OCI-LY3 (cell line): Measurements from ENCODE around the gene MYO1E.

ENCODE experiments used
- H2AFZ ChIP-seq: fragments of 200-600, 300-600 bp; shearing (Covaris generic); 2 replicates; pipeline ENCODE4 v1.6.0; 2014; ENCODE audit warnings: antibody characterized with exemption, low read depth, low read length
- H3K27ac ChIP-seq: fragments of 200-600, 300-600 bp; sonication (generic); 2 replicates; pipeline ENCODE4 v1.5.1; 2014; ENCODE audit warnings: mild to moderate bottlenecking, low read length, moderate library complexity, mixed read lengths
- H3K27me3 ChIP-seq: fragments of 200-600, 300-600 bp; sonication (generic); 2 replicates; pipeline ENCODE4 v1.6.1; 2014; ENCODE audit warnings: low read depth, low read length, mixed read lengths
- H3K36me3 ChIP-seq: fragments of 200-600, 300-600 bp; sonication (generic); replicated peaks from 2 replicates; pipeline ENCODE3; 2014; ENCODE audit warnings: low read depth, low read length, mixed read lengths
- H3K4me1 ChIP-seq: fragments of 300-600, 200-600 bp; sonication (generic); 2 replicates; pipeline ENCODE4 v1.6.1; 2014; ENCODE audit warnings: low read length, mixed read lengths
- H3K4me2 ChIP-seq: fragments of 200-600, 300-600 bp; sonication (generic); 2 replicates; pipeline ENCODE4 v1.6.1; 2014; ENCODE audit warnings: low read length, mixed read lengths
- H3K4me3 ChIP-seq: fragments of 300-600, 200-600 bp; sonication (generic); 2 replicates; pipeline ENCODE4 v1.5.1; 2014; ENCODE audit warnings: antibody characterized with exemption, mild to moderate bottlenecking, low read length, moderate library complexity
- H3K79me2 ChIP-seq: fragments of 300-600, 200-600 bp; shearing (Covaris generic); 2 replicates; pipeline ENCODE4 v1.6.1; 2014; ENCODE audit warnings: mild to moderate bottlenecking, low read length, mixed read lengths
- H3K9ac ChIP-seq: fragments of 300-600, 200-600 bp; shearing (Covaris generic); 2 replicates; pipeline ENCODE4 v1.6.0; 2014; ENCODE audit warnings: mild to moderate bottlenecking, low read length, moderate library complexity
- H3K9me3 ChIP-seq: fragments of 200-600, 300-600 bp; shearing (Covaris generic); 2 replicates; pipeline ENCODE4 v1.6.1; 2014; ENCODE audit warnings: low read length, mixed read lengths; ENCODE audit not compliant: insufficient read depth
- H4K20me1 ChIP-seq: fragments of 200-600, 300-600 bp; sonication (generic); 2 replicates; pipeline ENCODE4 v1.6.1; 2016; ENCODE audit warnings: low read length, mixed read lengths; ENCODE audit not compliant: insufficient read depth
- CTCF ChIP-seq: fragments of 200-600, 300-600 bp; sonication (generic); IDR thresholded peaks from 2 replicates; pipeline ENCODE4 v1.5.1; 2014; ENCODE audit warnings: antibody characterized with exemption, low read length, low read depth
- EZH2phosphoT487 ChIP-seq: fragments of 200-600 bp; shearing (Covaris generic); IDR thresholded peaks from 2 replicates; pipeline ENCODE4 v1.6.1; 2018; ENCODE audit warnings: antibody characterized with exemption, mixed run types, low read depth

The MYO1E gene

GRCh38 chr15:59229453-59229852 lies 143.2 kb downstream of the MYO1E start:
- Histone ChIP-seq H3K36me3 (no peaks in the 10 kb centered on the region), H4K20me1 (no peaks in the 10 kb centered on the region), H3K4me2 (no peak overlapping the region), H3K4me3 (no peak overlapping the region), H3K27ac (no peak overlapping the region), H3K9ac (no peak overlapping the region), H3K4me1 (peaks cover 5% of the 10 kb centered on the region; the same call in 1 of the 2 replicates), H3K79me2 (no peaks in the 10 kb centered on the region), H3K27me3 (no peaks in the 10 kb centered on the region), H3K9me3 (no peaks in the 10 kb centered on the region), H2AFZ (no peak overlapping the region)
- TF ChIP-seq CTCF (no peak), EZH2phosphoT487 (no peak)

DNA sequence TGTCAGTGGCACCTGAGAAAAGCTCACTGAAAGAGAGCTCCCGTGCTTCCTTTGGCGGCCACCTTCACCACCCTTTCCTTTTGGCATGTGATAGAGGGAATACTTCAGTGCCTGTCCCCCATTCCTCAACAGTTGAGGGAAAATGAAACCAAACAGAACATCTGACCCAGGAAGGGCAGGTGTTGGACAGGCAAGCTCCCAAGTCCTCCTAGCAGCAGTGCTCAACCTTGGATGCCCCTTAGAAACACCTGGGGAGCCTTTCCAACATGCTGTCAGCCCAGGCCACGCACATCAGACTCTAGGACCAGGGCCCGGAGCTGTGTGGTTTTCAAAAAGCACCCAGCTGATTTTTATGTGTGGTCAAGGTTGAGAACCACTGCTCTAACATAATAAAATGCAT lies 143.7 kb downstream of the MYO1E start:
- H2AFZ ChIP-seq: no peak overlapping the region
- H4K20me1 ChIP-seq: no peaks in the 10 kb centered on the region
- peaks cover 5% of the 10 kb centered on the region; the same call in 1 of the 2 replicates for H3K4me1 ChIP-seq
- H3K4me2 ChIP-seq: no peak overlapping the region
- no peaks in the 10 kb centered on the region for H3K36me3 ChIP-seq
- no peak overlapping the region for H3K27ac ChIP-seq
- H3K79me2 ChIP-seq: no peaks in the 10 kb centered on the region
- H3K27me3 ChIP-seq: no peaks in the 10 kb centered on the region
- no peak overlapping the region for H3K9ac ChIP-seq
- TF ChIP-seq CTCF (no peak), EZH2phosphoT487 (no peak)
- no peaks in the 10 kb centered on the region for H3K9me3 ChIP-seq
- H3K4me3 ChIP-seq: no peak overlapping the region

DNA sequence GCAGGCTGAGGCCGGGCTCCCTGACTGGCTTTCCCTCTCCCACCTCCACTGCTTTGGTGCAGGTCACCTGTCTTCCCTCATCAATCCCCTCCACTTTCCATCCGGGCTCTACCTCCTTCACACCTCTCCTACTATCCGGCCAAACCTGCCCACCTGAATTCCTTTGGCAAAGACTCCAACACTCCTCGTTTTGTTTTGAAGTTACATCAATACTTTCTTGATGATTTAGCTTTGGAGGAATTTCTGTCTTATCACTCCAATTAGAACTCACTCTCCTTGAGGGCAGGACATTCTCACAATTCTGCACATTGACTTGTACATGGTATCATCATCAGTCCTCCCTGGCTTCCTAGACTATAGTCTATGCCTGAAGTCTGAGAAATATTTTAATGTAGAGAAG lies 145.7 kb downstream of the MYO1E start:
- Histone ChIP-seq H3K9ac (no peak overlapping the region), H4K20me1 (no peaks in the 10 kb centered on the region), H3K36me3 (no peaks in the 10 kb centered on the region), H3K79me2 (no peaks in the 10 kb centered on the region), H3K4me3 (no peak overlapping the region), H3K4me2 (no peak overlapping the region), H3K27ac (no peak overlapping the region), H2AFZ (no peak overlapping the region), H3K4me1 (no peaks in the 10 kb centered on the region), H3K9me3 (no peaks in the 10 kb centered on the region), H3K27me3 (no peaks in the 10 kb centered on the region)
- no peak for TF ChIP-seq EZH2phosphoT487
- TF ChIP-seq CTCF: no peak

GRCh38 chr15:59224474-59224873 lies 148.2 kb downstream of the MYO1E start:
- H4K20me1 ChIP-seq: no peaks in the 10 kb centered on the region
- no peaks in the 10 kb centered on the region for H3K36me3 ChIP-seq
- no peak for TF ChIP-seq CTCF
- TF ChIP-seq EZH2phosphoT487: no peak
- H3K9ac ChIP-seq: no peak overlapping the region
- no peak overlapping the region for H3K4me3 ChIP-seq
- no peaks in the 10 kb centered on the region for H3K9me3 ChIP-seq
- H3K79me2 ChIP-seq: no peaks in the 10 kb centered on the region
- no peak overlapping the region for H2AFZ ChIP-seq
- H3K27me3 ChIP-seq: no peaks in the 10 kb centered on the region
- no peaks in the 10 kb centered on the region for H3K4me1 ChIP-seq
- no peak overlapping the region for H3K4me2 ChIP-seq
- no peak overlapping the region for H3K27ac ChIP-seq
